HepG2 (cell line): Measurements from ENCODE around the gene DNAI4. TPM values are rescaled to one million over a fixed set of nuclear protein-coding genes. Genes with fewer than 3 reads are reported as not detected.
A peak's percentile ranks its signal among the peaks of the same experiment; 100 is the strongest.

Experiments
- CREBL2 ChIP-seq: sonication (generic); formaldehyde crosslinking; IDR thresholded peaks from 2 replicates; pipeline ENCODE4 v1.8.1; 2023; ENCODE audit warnings: missing genetic modification reagents, mild to moderate bottlenecking, borderline replicate concordance
- HMGA1 ChIP-seq: sonication (generic); formaldehyde crosslinking; conservative IDR thresholded peaks from 2 replicates; pipeline ENCODE4 v1.4.0; 2020; ENCODE audit warnings: missing genetic modification reagents
- KLF6 ChIP-seq: IDR thresholded peaks from 2 replicates; pipeline ENCODE4 v1.8.0; 2016; ENCODE audit warnings: missing biosample characterization, missing genetic modification reagents
- MXD4 ChIP-seq: IDR thresholded peaks from 2 replicates; pipeline ENCODE4 v1.6.1; 2016; ENCODE audit warnings: mild to moderate bottlenecking, missing biosample characterization, missing genetic modification reagents
- POGZ ChIP-seq: sonication (generic); formaldehyde crosslinking; IDR thresholded peaks from 2 replicates; pipeline ENCODE4 v1.4.0; 2020; ENCODE audit warnings: mild to moderate bottlenecking, missing genetic modification reagents
- YEATS4 ChIP-seq: sonication (generic); formaldehyde crosslinking; IDR thresholded peaks from 2 replicates; pipeline ENCODE4 v1.4.0; 2020; ENCODE audit warnings: missing genetic modification reagents, borderline replicate concordance
- ZNF18 ChIP-seq: sonication (generic); formaldehyde crosslinking; IDR thresholded peaks from 2 replicates; pipeline ENCODE4 v1.8.0; 2022; ENCODE audit warnings: mild to moderate bottlenecking, missing genetic modification reagents; ENCODE audit not compliant: insufficient replicate concordance
- ZNF280B ChIP-seq: sonication (generic); formaldehyde crosslinking; IDR thresholded peaks from 2 replicates; pipeline ENCODE4 v1.5.0; 2020; ENCODE audit warnings: missing genetic modification reagents, mild to moderate bottlenecking, borderline replicate concordance
- polyA plus RNA-seq, 8 experiments: library from polyadenylated mRNA; depleted of rRNA in 3 of 8; stranded (reverse) in 7 of 8; unstranded in 1 of 8; fragments of >200 nt; fragmentation: Illumina TruSeq in 4 of 8; extraction: Trizol in 4 of 8; gene quantifications; 2 replicates each; pipeline versions ENCODE4 v1.2.1 to v1.2.3, GENCODE V29; 2011 to 2016; ENCODE audit warnings: low read depth in 4 of 8, missing spikeins in 1 of 8, mixed read lengths in 1 of 8; ENCODE audit not compliant: insufficient read depth in 1 of 8
- total RNA-seq, 5 experiments: library from RNA; depleted of rRNA; stranded (reverse); fragments of >200 nt; fragmentation: Illumina TruSeq; extraction: Trizol; gene quantifications; 2 replicates each; pipeline ENCODE4 v1.2.3, GENCODE V29; 2016; ENCODE audit warnings: low read depth in 1 of 5
- TF ChIP-seq, protein P1 (sequence below): sonication (generic); formaldehyde crosslinking; IDR thresholded peaks from 2 replicates; pipeline ENCODE4 v1.5.0; 2020; ENCODE audit warnings: mild to moderate bottlenecking, missing genetic modification reagents
- TF ChIP-seq, protein P2 (sequence below), 2 experiments: fragments of 450-650 bp in 1 of 2; sonication (generic) in 1 of 2; formaldehyde crosslinking in 1 of 2; IDR thresholded peaks; 2 replicates each; pipeline versions ENCODE4 v1.6.1 to v1.8.0; 2016 to 2022; ENCODE audit warnings: antibody characterized with exemption in 1 of 2, mild to moderate bottlenecking in 1 of 2, missing genetic modification reagents in 1 of 2

The DNAI4 gene
- total and polyA plus RNA-seq, 2 of the 13 experiments (the other 11 are each of a cell fraction or from before 2014, with no cell fraction given), result 0.04 to 0.08 TPM

- TF ChIP-seq MXD4 (CRISPR knock-in tag) (peak; percentile 56; the same call in 1 of the 2 replicates), ZNF18 (CRISPR knock-in tag) (peak; percentile 64), YEATS4 (CRISPR knock-in tag) (no peak), KLF6 (CRISPR knock-in tag) (0 out of 2 replicates have a peak, but pooled peaks have one; percentile 24), CREBL2 (CRISPR knock-in tag) (no peak), HMGA1 (no peak), ZNF280B (CRISPR knock-in tag) (no peak), POGZ (CRISPR knock-in tag) (no peak; the same call in 1 of the 2 replicates)
- TF ChIP-seq, protein P1, sequence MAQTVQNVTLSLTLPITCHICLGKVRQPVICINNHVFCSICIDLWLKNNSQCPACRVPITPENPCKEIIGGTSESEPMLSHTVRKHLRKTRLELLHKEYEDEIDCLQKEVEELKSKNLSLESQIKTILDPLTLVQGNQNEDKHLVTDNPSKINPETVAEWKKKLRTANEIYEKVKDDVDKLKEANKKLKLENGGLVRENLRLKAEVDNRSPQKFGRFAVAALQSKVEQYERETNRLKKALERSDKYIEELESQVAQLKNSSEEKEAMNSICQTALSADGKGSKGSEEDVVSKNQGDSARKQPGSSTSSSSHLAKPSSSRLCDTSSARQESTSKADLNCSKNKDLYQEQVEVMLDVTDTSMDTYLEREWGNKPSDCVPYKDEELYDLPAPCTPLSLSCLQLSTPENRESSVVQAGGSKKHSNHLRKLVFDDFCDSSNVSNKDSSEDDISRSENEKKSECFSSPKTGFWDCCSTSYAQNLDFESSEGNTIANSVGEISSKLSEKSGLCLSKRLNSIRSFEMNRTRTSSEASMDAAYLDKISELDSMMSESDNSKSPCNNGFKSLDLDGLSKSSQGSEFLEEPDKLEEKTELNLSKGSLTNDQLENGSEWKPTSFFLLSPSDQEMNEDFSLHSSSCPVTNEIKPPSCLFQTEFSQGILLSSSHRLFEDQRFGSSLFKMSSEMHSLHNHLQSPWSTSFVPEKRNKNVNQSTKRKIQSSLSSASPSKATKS (CRISPR knock-in tag), result no peak
- TF ChIP-seq, protein P2, sequence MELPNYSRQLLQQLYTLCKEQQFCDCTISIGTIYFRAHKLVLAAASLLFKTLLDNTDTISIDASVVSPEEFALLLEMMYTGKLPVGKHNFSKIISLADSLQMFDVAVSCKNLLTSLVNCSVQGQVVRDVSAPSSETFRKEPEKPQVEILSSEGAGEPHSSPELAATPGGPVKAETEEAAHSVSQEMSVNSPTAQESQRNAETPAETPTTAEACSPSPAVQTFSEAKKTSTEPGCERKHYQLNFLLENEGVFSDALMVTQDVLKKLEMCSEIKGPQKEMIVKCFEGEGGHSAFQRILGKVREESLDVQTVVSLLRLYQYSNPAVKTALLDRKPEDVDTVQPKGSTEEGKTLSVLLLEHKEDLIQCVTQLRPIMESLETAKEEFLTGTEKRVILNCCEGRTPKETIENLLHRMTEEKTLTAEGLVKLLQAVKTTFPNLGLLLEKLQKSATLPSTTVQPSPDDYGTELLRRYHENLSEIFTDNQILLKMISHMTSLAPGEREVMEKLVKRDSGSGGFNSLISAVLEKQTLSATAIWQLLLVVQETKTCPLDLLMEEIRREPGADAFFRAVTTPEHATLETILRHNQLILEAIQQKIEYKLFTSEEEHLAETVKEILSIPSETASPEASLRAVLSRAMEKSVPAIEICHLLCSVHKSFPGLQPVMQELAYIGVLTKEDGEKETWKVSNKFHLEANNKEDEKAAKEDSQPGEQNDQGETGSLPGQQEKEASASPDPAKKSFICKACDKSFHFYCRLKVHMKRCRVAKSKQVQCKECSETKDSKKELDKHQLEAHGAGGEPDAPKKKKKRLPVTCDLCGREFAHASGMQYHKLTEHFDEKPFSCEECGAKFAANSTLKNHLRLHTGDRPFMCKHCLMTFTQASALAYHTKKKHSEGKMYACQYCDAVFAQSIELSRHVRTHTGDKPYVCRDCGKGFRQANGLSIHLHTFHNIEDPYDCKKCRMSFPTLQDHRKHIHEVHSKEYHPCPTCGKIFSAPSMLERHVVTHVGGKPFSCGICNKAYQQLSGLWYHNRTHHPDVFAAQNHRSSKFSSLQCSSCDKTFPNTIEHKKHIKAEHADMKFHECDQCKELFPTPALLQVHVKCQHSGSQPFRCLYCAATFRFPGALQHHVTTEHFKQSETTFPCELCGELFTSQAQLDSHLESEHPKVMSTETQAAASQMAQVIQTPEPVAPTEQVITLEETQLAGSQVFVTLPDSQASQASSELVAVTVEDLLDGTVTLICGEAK (IDR thresholded peaks at IDR 0.05), result no peak
- TF ChIP-seq, protein P2 (CRISPR knock-in tag; IDR thresholded peaks at IDR 0.05), result no peak
Measured at GRCh38 chr1:66929999-66930822, 5.6 kb upstream of the DNAI4 start (continued).
